Uterus (tissue), 4 donors: Measurements from ENCODE around the gene PTPRN2. TPM values are rescaled to one million over a fixed set of nuclear protein-coding genes. Genes with fewer than 3 reads are reported as not detected.

Experiments used
- DNase-seq, 2 donors: peaks; one replicate each; pipeline ENCODE4 v3.0.0-alpha.2; 2019 to 2020
- H3K27ac ChIP-seq, 2 donors: fragments of 200-600 bp; sonication (generic); 1 replicate in 1 of 2; 2 replicates in 1 of 2; pipeline ENCODE4 v1.5.1; 2016 to 2018
- H3K27me3 ChIP-seq, 2 donors: fragments of 200-600 bp; sonication (generic); one replicate each; pipeline ENCODE4 v1.5.1; 2018 to 2019; ENCODE audit warnings: control low read depth in 1 of 2
- H3K36me3 ChIP-seq, 2 donors: fragments of 200-600 bp; sonication (generic); one replicate each; pipeline ENCODE4 v1.5.1; 2019; ENCODE audit warnings: control low read depth in 1 of 2
- H3K4me1 ChIP-seq, 2 donors: fragments of 200-600 bp; sonication (generic); one replicate each; pipeline ENCODE4 v1.5.1; 2018 to 2019; ENCODE audit warnings: control low read depth in 1 of 2
- H3K4me3 ChIP-seq, 2 donors: fragments of 200-600 bp; sonication (generic); 1 replicate in 1 of 2; 2 replicates in 1 of 2; pipeline ENCODE4 v1.5.1; 2018 to 2019; ENCODE audit warnings: mild to moderate bottlenecking in 1 of 2
- H3K9me3 ChIP-seq, 2 donors: fragments of 200-600 bp; sonication (generic); one replicate each; pipeline ENCODE4 v1.5.1; 2019; ENCODE audit warnings: control low read depth in 1 of 2
- CTCF ChIP-seq, 4 experiments: fragments of 200-600 bp in 2 of 4; fragments of 450-650 bp in 2 of 4; sonication (generic) in 2 of 4; IDR thresholded peaks; one replicate each; pipeline ENCODE4 v1.5.1; 2016 to 2019; ENCODE audit warnings: antibody characterized with exemption in 4 of 4, mild to moderate bottlenecking in 2 of 4, moderate library complexity in 1 of 4
- POLR2A ChIP-seq, 2 donors: fragments of 450-650 bp; IDR thresholded peaks; one replicate each; pipeline ENCODE4 v1.6.1; 2016; ENCODE audit warnings: antibody characterized with exemption in 2 of 2, mild to moderate bottlenecking in 1 of 2, moderate library complexity in 1 of 2
- intact Hi-C: fragments of 100-400 bp; cut with DNase I; formaldehyde crosslinking; loops from one replicate; pipeline ENCODE4 v1.15.1; 2023; ENCODE audit warnings: low total_unique reads
- total RNA-seq, 4 donors: library from RNA; depleted of rRNA in 3 of 4; stranded (reverse); fragments of >200 nt in 3 of 4; gene quantifications; one replicate each; pipeline versions ENCODE4 v1.1.0 to v1.2.4, GENCODE V29; 2014 to 2023
- donor health status: DM: yes; HTN: yes; CAD: no.

PTPRN2 gene
- total RNA-seq, 4 donors from 2014 or later = 1.2 to 5.2 (median 2.3) TPM

GRCh38 chr7:157543276-157543675, 1044.3 kb downstream of the PTPRN2 start:
- intact Hi-C loops = no loop called here
- Histone ChIP-seq H3K27me3 (no peaks in the 10 kb centered on the region), H3K4me1 (no peaks in the 10 kb centered on the region), H3K4me3 (no peak overlapping the region), H3K27ac (no peak overlapping the region), H3K36me3 (no peaks in the 10 kb centered on the region), H3K9me3 (no peaks in the 10 kb centered on the region)
- no peak for DNase-seq
- TF ChIP-seq CTCF (IDR thresholded peaks at IDR 0.05) = no peak
- TF ChIP-seq POLR2A (IDR thresholded peaks at IDR 0.05) = no peak

- no peak for TF ChIP-seq POLR2A (IDR thresholded peaks at IDR 0.05)
- Histone ChIP-seq H3K4me3 (no peak overlapping the region), H3K36me3 (no peaks in the 10 kb centered on the region), H3K9me3 (no peaks in the 10 kb centered on the region), H3K27me3 (no peaks in the 10 kb centered on the region), H3K4me1 (no peaks in the 10 kb centered on the region), H3K27ac (no peak overlapping the region)
- intact Hi-C loops = no loop called here
- no peak for DNase-seq
These were observed 1045.3 kb downstream of the PTPRN2 start for GRCh38 chr7:157542068-157543021.

- Histone ChIP-seq H3K9me3 (no peaks in the 10 kb centered on the region), H3K4me1 (no peaks in the 10 kb centered on the region), H3K27ac (no peak overlapping the region), H3K27me3 (no peaks in the 10 kb centered on the region), H3K4me3 (no peak overlapping the region), H3K36me3 (no peaks in the 10 kb centered on the region)
- intact Hi-C loops = no loop called here
- TF ChIP-seq POLR2A (IDR thresholded peaks at IDR 0.05) = no peak
- TF ChIP-seq CTCF (IDR thresholded peaks at IDR 0.05) = no peak
- DNase-seq = no peak
These were observed 1046.1 kb downstream of the PTPRN2 start for GRCh38 chr7:157541295-157542067.

GRCh38 chr7:157540606-157541294, 1046.9 kb downstream of the PTPRN2 start:
- DNase-seq = no peak
- H3K4me3 ChIP-seq = no peak overlapping the region
- TF ChIP-seq CTCF (IDR thresholded peaks at IDR 0.05) = no peak
- TF ChIP-seq POLR2A (IDR thresholded peaks at IDR 0.05) = no peak
- H3K9me3 ChIP-seq = no peaks in the 10 kb centered on the region
- no peaks in the 10 kb centered on the region for H3K27me3 ChIP-seq
- no peaks in the 10 kb centered on the region for H3K4me1 ChIP-seq
- intact Hi-C loops = no loop called here
- H3K27ac ChIP-seq = no peak overlapping the region
- H3K36me3 ChIP-seq = no peaks in the 10 kb centered on the region

- H3K9me3 ChIP-seq = no peaks in the 10 kb centered on the region
- no peak for TF ChIP-seq POLR2A (IDR thresholded peaks at IDR 0.05)
- no peak for TF ChIP-seq CTCF (IDR thresholded peaks at IDR 0.05)
- H3K27ac ChIP-seq = no peak overlapping the region
- H3K4me1 ChIP-seq = no peaks in the 10 kb centered on the region
- H3K36me3 ChIP-seq = no peaks in the 10 kb centered on the region
- H3K4me3 ChIP-seq = no peak overlapping the region
- H3K27me3 ChIP-seq = no peaks in the 10 kb centered on the region
- no peak for DNase-seq
- intact Hi-C loops = no loop called here
These were observed 1047.6 kb downstream of the PTPRN2 start for GRCh38 chr7:157540020-157540419.
